SHP77 treated with DMSO at 0.1 percent for 48 hours (cell line): Measurements from ENCODE around the gene KRTCAP2.
A peak's percentile ranks its signal among the peaks of the same experiment; 100 is the strongest.

Experiments used
- DNase-seq: peaks from one replicate; lab custom pipeline; 2025; lab: John Stamatoyannopoulos, UW

KRTCAP2 gene

GRCh38 chr1:155134322-155134721, 38.8 kb downstream of the KRTCAP2 start:
- DNase-seq: no peak

- DNase-seq: no peak
These were observed 39.3 kb downstream of the KRTCAP2 start for GRCh38 chr1:155133799-155134281.

- no peak for DNase-seq
These were observed 41.2 kb downstream of the KRTCAP2 start for GRCh38 chr1:155131856-155132255.

- no peak for DNase-seq
These were observed 41.8 kb downstream of the KRTCAP2 start for GRCh38 chr1:155131285-155131684.

GRCh38 chr1:155130272-155131006, 42.7 kb downstream of the KRTCAP2 start:
- DNase-seq: no peak

GRCh38 chr1:155128755-155129473, 44.2 kb downstream of the KRTCAP2 start:
- peak; percentile 68 for DNase-seq

GRCh38 chr1:155127967-155128754, 44.9 kb downstream of the KRTCAP2 start:
- DNase-seq: no peak

- DNase-seq: peak; percentile 47
These were observed 45.8 kb downstream of the KRTCAP2 start, which contains the start of gene EFNA1 for GRCh38 chr1:155127105-155127966. Gene EFNA1 (plus strand): TSS chr1:155127876. CDS start chr1:155127978, 102 bp downstream.

GRCh38 chr1:155126556-155127104, 46.5 kb downstream of the KRTCAP2 start:
- peak; percentile 74 for DNase-seq

- DNase-seq: peak; percentile 82
These were observed 47.1 kb downstream of the KRTCAP2 start for GRCh38 chr1:155125946-155126555.

GRCh38 chr1:155125511-155125945, 47.6 kb downstream of the KRTCAP2 start:
- peak; percentile 61 for DNase-seq

- peak; percentile 63 for DNase-seq
These were observed 48.3 kb downstream of the KRTCAP2 start for GRCh38 chr1:155124503-155125463.

GRCh38 chr1:155123801-155124200, 49.3 kb downstream of the KRTCAP2 start:
- no peak for DNase-seq

- no peak for DNase-seq
These were observed 50.8 kb downstream of the KRTCAP2 start for GRCh38 chr1:155122308-155122707.

GRCh38 chr1:155121249-155121648, 51.9 kb downstream of the KRTCAP2 start:
- DNase-seq: no peak

- no peak for DNase-seq
These were observed 52.9 kb downstream of the KRTCAP2 start for GRCh38 chr1:155120253-155120652.
